SU-DHL-6 (cell line): ENCODE results near the gene KIF18A.

Experiments
- H2AFZ ChIP-seq: fragments of 200-600 bp; sonication (generic); 2 replicates; pipeline ENCODE4 v1.6.1; 2014; ENCODE audit warnings: low read depth, mild to moderate bottlenecking, moderate library complexity, mixed read lengths, antibody characterized with exemption, low read length; ENCODE audit not compliant: severe bottlenecking
- H3F3A ChIP-seq: fragments of 200-600 bp; shearing (Covaris generic); 2 replicates; pipeline ENCODE4 v1.6.0; 2016; ENCODE audit warnings: antibody characterized with exemption, mild to moderate bottlenecking; ENCODE audit not compliant: insufficient read depth
- H3K27ac ChIP-seq: fragments of 200-600 bp; sonication (generic); 2 replicates; pipeline ENCODE4 v1.5.1; 2016; ENCODE audit warnings: low read depth, mild to moderate bottlenecking, low read length, moderate library complexity, mixed read lengths
- H3K27me3 ChIP-seq: fragments of 200-600 bp; sonication (generic), shearing (Covaris generic); 2 replicates; pipeline ENCODE4 v1.6.0; 2014; ENCODE audit warnings: mild to moderate bottlenecking, low read length
- H3K36me3 ChIP-seq: fragments of 200-600 bp; sonication (generic); 2 replicates; pipeline ENCODE4 v1.6.1; 2014; ENCODE audit warnings: mild to moderate bottlenecking, low read length, mixed read lengths
- H3K4me2 ChIP-seq: fragments of 300-600, 200-600 bp; shearing (Covaris generic), sonication (generic); 2 replicates; pipeline ENCODE4 v1.6.0; 2014; ENCODE audit warnings: low read length, low read depth, mild to moderate bottlenecking; ENCODE audit not compliant: poor library complexity, severe bottlenecking
- H3K4me3 ChIP-seq: fragments of 200-600 bp; sonication (generic); 2 replicates; pipeline ENCODE4 v1.5.1; 2014; ENCODE audit warnings: antibody characterized with exemption, low read length, mild to moderate bottlenecking, mixed read lengths; ENCODE audit not compliant: insufficient read depth, poor library complexity, severe bottlenecking
- H3K79me2 ChIP-seq: fragments of 200-600 bp; sonication (generic); 2 replicates; pipeline ENCODE4 v1.6.1; 2014; ENCODE audit warnings: mild to moderate bottlenecking, low read length, moderate library complexity; ENCODE audit not compliant: insufficient read depth
- H3K9ac ChIP-seq: fragments of 200-600 bp; sonication (generic); 2 replicates; pipeline ENCODE4 v1.7.0; 2014; ENCODE audit warnings: mild to moderate bottlenecking, low read length
- H3K9me2 ChIP-seq: fragments of 200-600 bp; sonication (generic); replicated peaks from 2 replicates; pipeline ENCODE4 v1.6.1; 2014; ENCODE audit warnings: low read length; ENCODE audit not compliant: insufficient read depth
- H3K9me3 ChIP-seq: fragments of 200-600 bp; sonication (generic); 2 replicates; pipeline ENCODE4 v1.6.1; 2014; ENCODE audit warnings: low read length, mixed read lengths; ENCODE audit not compliant: insufficient read depth
- H4K20me1 ChIP-seq: fragments of 200-600 bp; sonication (generic); 2 replicates; pipeline ENCODE4 v1.6.1; 2014; ENCODE audit warnings: low read depth, mild to moderate bottlenecking, antibody characterized with exemption, low read length, moderate library complexity, mixed read lengths
- CTCF ChIP-seq: fragments of 200-600 bp; sonication (generic); IDR thresholded peaks from one replicate; pipeline ENCODE4 v1.5.1; 2017; ENCODE audit warnings: antibody characterized with exemption, mild to moderate bottlenecking, low read length, moderate library complexity; ENCODE audit not compliant: insufficient read depth, poor library complexity, severe bottlenecking
- EZH2phosphoT487 ChIP-seq: fragments of 200-600 bp; sonication (generic), shearing (Covaris generic); conservative IDR thresholded peaks from 2 replicates; pipeline ENCODE4 v1.6.1; 2018; ENCODE audit warnings: mild to moderate bottlenecking, antibody characterized with exemption, low read length, moderate library complexity, mixed read lengths

The KIF18A gene

GRCh38 chr11:28114731-28115130 is 6.8 kb upstream of the KIF18A start:
- Histone ChIP-seq H3F3A (peaks cover 7% of the 10 kb centered on the region; the same call in 1 of the 2 replicates), H3K79me2 (peaks cover 56% of the 10 kb centered on the region), H3K9me2 (no peaks in the 10 kb centered on the region), H3K9ac (no peak overlapping the region), H3K9me3 (no peaks in the 10 kb centered on the region), H3K36me3 (peaks cover 14% of the 10 kb centered on the region), H3K4me3 (no peak overlapping the region), H3K4me2 (no peak overlapping the region), H3K27ac (no peak overlapping the region), H3K27me3 (no peaks in the 10 kb centered on the region), H4K20me1 (0 out of 2 replicates have a peak, but pooled peaks cover 6% of the 10 kb centered on the region), H2AFZ (no peak overlapping the region)
- TF ChIP-seq CTCF, result no peak

GRCh38 chr11:28114116-28114515 is 6.2 kb upstream of the KIF18A start:
- Histone ChIP-seq H3K79me2 (peaks cover 61% of the 10 kb centered on the region), H3K4me2 (no peak overlapping the region)

GRCh38 chr11:28110821-28111200 is 2.9 kb upstream of the KIF18A start:
- Histone ChIP-seq H3K9ac (peak overlapping the region; percentile 73), H3K79me2 (peaks cover 70% of the 10 kb centered on the region), H3K36me3 (peaks cover 3% of the 10 kb centered on the region; the same call in 1 of the 2 replicates), H3K4me2 (peak overlapping the region; percentile 84), H4K20me1 (peaks cover 3% of the 10 kb centered on the region; the same call in 1 of the 2 replicates), H3F3A (peaks cover 9% of the 10 kb centered on the region), H3K27ac (0 out of 2 replicates have a peak overlapping the region, but pooled peaks have one; percentile 35), H2AFZ (peak overlapping the region; percentile 83), H3K9me2 (no peaks in the 10 kb centered on the region), H3K9me3 (no peaks in the 10 kb centered on the region), H3K27me3 (no peaks in the 10 kb centered on the region), H3K4me3 (peak overlapping the region; percentile 95)
- TF ChIP-seq EZH2phosphoT487 (no peak), CTCF (no peak)

More at GRCh38 chr11:28114116-28114515, 6.2 kb upstream of the KIF18A start:
- Histone ChIP-seq H3K9me2 (no peaks in the 10 kb centered on the region), H3K9me3 (no peaks in the 10 kb centered on the region), H3K27me3 (no peaks in the 10 kb centered on the region), H2AFZ (no peak overlapping the region), H3K4me3 (no peak overlapping the region), H3K36me3 (peaks cover 14% of the 10 kb centered on the region), H3F3A (peaks cover 9% of the 10 kb centered on the region), H4K20me1 (0 out of 2 replicates have a peak, but pooled peaks cover 6% of the 10 kb centered on the region), H3K27ac (no peak overlapping the region), H3K9ac (no peak overlapping the region)
- TF ChIP-seq EZH2phosphoT487 (no peak), CTCF (no peak)
